B cell (primary cell): ENCODE data around the gene DNAH6. TPM values are rescaled to one million over a fixed set of nuclear protein-coding genes. Genes with fewer than 3 reads are reported as not detected.

Source experiments
- ATAC-seq: fragments of 200-7000 bp; cut with Tn5 transposase; one replicate; pipeline ENCODE4 v1.10.0; 2021; ENCODE audit warnings: low read depth, mild to moderate bottlenecking, moderate number of reproducible peaks, moderate library complexity
- CTCF ChIA-PET: fragments of 350-600 bp; sonication (Branson Sonifier 250); formaldehyde crosslinking; loops from one replicate; lab custom pipeline; 2021; ENCODE audit warnings: antibody characterized with exemption, inconsistent platforms; lab: Charles Lee
- POLR2A ChIA-PET: fragments of 350-600 bp; sonication (Branson Sonifier 250); formaldehyde crosslinking; loops from one replicate; lab custom pipeline; 2021; ENCODE audit warnings: antibody characterized with exemption; lab: Charles Lee
- DNase-seq: peaks from one replicate; pipeline ENCODE4 v3.0.0; 2013
- H2AFZ ChIP-seq: 2 replicates; pipeline ENCODE4 v1.6.1; 2012; ENCODE audit warnings: mild to moderate bottlenecking, low read depth, low read length; ENCODE audit not compliant: insufficient read depth, poor library complexity, severe bottlenecking
- H3K27ac ChIP-seq, 2 donors: 1 replicate in 1 of 2; 2 replicates in 1 of 2; pipeline ENCODE4 v1.5.1; 2012 to 2013; ENCODE audit warnings: low read length in 2 of 2, mild to moderate bottlenecking in 2 of 2, moderate library complexity in 1 of 2
- H3K27me3 ChIP-seq, 4 experiments: fragments of 200-600 bp in 1 of 4; sonication (generic) in 1 of 4; replicated peaks in 1 of 4; 1 replicate in 2 of 4; 2 replicates in 2 of 4; pipeline versions ENCODE4 v1.6.1 to v1.7.0; 2013 to 2016; ENCODE audit warnings: low read length in 3 of 4, mild to moderate bottlenecking in 2 of 4, mixed read lengths in 1 of 4, moderate library complexity in 1 of 4; ENCODE audit not compliant: insufficient read depth in 4 of 4, control insufficient read depth in 3 of 4; ENCODE audit errors: control extremely low read depth in 1 of 4
- H3K36me3 ChIP-seq, 2 experiments: replicated peaks in 1 of 2; 1 replicate in 1 of 2; 2 replicates in 1 of 2; pipeline versions ENCODE4 v1.6.1 to v1.7.1; 2013; ENCODE audit warnings: low read length in 1 of 2; ENCODE audit not compliant: insufficient read depth in 2 of 2, control insufficient read depth in 1 of 2; ENCODE audit errors: control extremely low read depth in 1 of 2, extremely low read depth in 1 of 2
- H3K4me1 ChIP-seq, 2 donors: fragments of 200-600 bp in 1 of 2; sonication (generic) in 1 of 2; 1 replicate in 1 of 2; 2 replicates in 1 of 2; pipeline versions ENCODE4 v1.5.1 to v1.6.1; 2013 to 2017; ENCODE audit warnings: low read length in 2 of 2; ENCODE audit not compliant: control insufficient read depth in 2 of 2, insufficient read depth in 2 of 2
- H3K4me2 ChIP-seq: replicated peaks from 2 replicates; pipeline ENCODE3; 2012; ENCODE audit warnings: mild to moderate bottlenecking, low read depth, low read length; ENCODE audit not compliant: poor library complexity, severe bottlenecking
- H3K4me3 ChIP-seq, 5 experiments: fragments of 200-600 bp in 1 of 5; sonication (generic) in 1 of 5; 1 replicate in 3 of 5; 2 replicates in 2 of 5; pipeline versions ENCODE4 v1.5.1 to v1.7.0; 2011 to 2016; ENCODE audit warnings: low read length in 4 of 5, mild to moderate bottlenecking in 4 of 5, low read depth in 2 of 5, control low read depth in 1 of 5, moderate library complexity in 1 of 5; ENCODE audit not compliant: insufficient read depth in 1 of 5; ENCODE audit errors: control extremely low read depth in 1 of 5, extremely low read depth in 1 of 5
- H3K79me2 ChIP-seq: fragments of 200-600 bp; sonication (generic); one replicate; pipeline ENCODE4 v1.6.0; 2016; ENCODE audit warnings: low read length; ENCODE audit not compliant: control insufficient read depth, insufficient read depth
- H3K9ac ChIP-seq: fragments of 200-600 bp; sonication (generic); 2 replicates; pipeline ENCODE4 v1.6.1; 2017; ENCODE audit warnings: mild to moderate bottlenecking, low read length, moderate library complexity
- H3K9me3 ChIP-seq, 3 donors: one replicate each; pipeline versions ENCODE4 v1.6.1 to v1.7.1; 2013; ENCODE audit warnings: low read length in 2 of 3; ENCODE audit not compliant: control insufficient read depth in 2 of 3, insufficient read depth in 1 of 3; ENCODE audit errors: control extremely low read depth in 1 of 3
- H4K20me1 ChIP-seq: 2 replicates; pipeline ENCODE4 v1.6.0; 2012; ENCODE audit warnings: mild to moderate bottlenecking, low read length; ENCODE audit not compliant: insufficient read depth, control insufficient read depth, poor library complexity, severe bottlenecking
- H3K27ac Mint-ChIP-seq: one replicate; pipeline ENCODE4 v1.8.0; 2021; ENCODE audit warnings: mixed read lengths
- H3K27me3 Mint-ChIP-seq: one replicate; pipeline ENCODE4 v1.8.0; 2021; ENCODE audit warnings: mixed read lengths
- H3K4me1 Mint-ChIP-seq: one replicate; pipeline ENCODE4 v1.8.0; 2021; ENCODE audit warnings: mixed read lengths
- H3K4me3 Mint-ChIP-seq: one replicate; pipeline ENCODE4 v1.8.0; 2021; ENCODE audit warnings: mixed read lengths
- H3K9me3 Mint-ChIP-seq: one replicate; pipeline ENCODE4 v1.8.0; 2022; ENCODE audit warnings: mixed read lengths; ENCODE audit not compliant: insufficient read depth
- EZH2 ChIP-seq: IDR thresholded peaks from 2 replicates; pipeline ENCODE4 v1.6.1; 2012; ENCODE audit warnings: borderline replicate concordance, low read depth, mild to moderate bottlenecking, moderate library complexity, low read length; ENCODE audit not compliant: insufficient read depth, poor library complexity, severe bottlenecking
- WGBS: methylation state at CpG from one replicate; pipeline ENCODE4 v1.1.5; 2013; ENCODE audit warnings: missing lambda C conversion rate; ENCODE audit not compliant: insufficient coverage; 5-methylcytosine and 5-hydroxymethylcytosine counted together
- intact Hi-C: fragments of 100-400 bp; cut with micrococcal nuclease; formaldehyde crosslinking; loops from one replicate; pipeline ENCODE4 v1.10.0; 2022
- polyA plus RNA-seq: library from polyadenylated mRNA; depleted of rRNA; stranded (reverse); fragments of >200 nt; gene quantifications from 2 replicates; pipeline ENCODE4 v1.2.3, GENCODE V29; 2012
- total RNA-seq, 2 donors: library from RNA; stranded (reverse); fragments of 120-200 nt in 1 of 2; gene quantifications; 1 replicate in 1 of 2; 2 replicates in 1 of 2; pipeline versions ENCODE4 v1.2.3 to v1.2.4, GENCODE V29; 2013 to 2022
- TF ChIP-seq, protein P1 (sequence below): fragments of 200-600 bp; IDR thresholded peaks from one replicate; pipeline ENCODE4 v1.8.0; 2022; ENCODE audit warnings: antibody characterized with exemption, mild to moderate bottlenecking

Gene DNAH6
- total and polyA plus RNA-seq, 2 donors (not counting 1 experiment from before 2014, with no cell fraction given): 0.01 to 1.9 TPM

DNA sequence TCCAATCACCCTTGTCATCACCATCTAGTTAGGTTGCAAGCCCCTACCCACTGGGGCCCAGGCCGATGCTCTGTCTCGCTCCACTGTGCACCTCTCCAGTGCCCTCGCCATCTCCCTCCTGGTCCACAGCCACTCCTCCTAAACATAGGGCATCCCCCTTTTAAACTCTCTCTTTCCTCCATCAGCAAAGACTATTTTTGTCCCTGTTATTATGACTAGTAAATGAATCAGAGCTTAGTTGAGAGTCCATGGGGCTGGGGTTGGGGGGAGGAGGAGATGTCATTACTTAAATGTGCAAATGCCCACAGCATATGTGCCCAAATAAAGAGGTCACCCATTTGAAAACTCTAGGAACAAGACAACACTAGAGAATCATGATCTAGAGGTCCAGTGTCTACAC, 197.1 kb downstream of the DNAH6 start:
- no peaks in the 10 kb centered on the region for H3K4me1 Mint-ChIP-seq
- POLR2A ChIA-PET: no interaction called here
- H3K4me3 Mint-ChIP-seq: no peak overlapping the region

DNA sequence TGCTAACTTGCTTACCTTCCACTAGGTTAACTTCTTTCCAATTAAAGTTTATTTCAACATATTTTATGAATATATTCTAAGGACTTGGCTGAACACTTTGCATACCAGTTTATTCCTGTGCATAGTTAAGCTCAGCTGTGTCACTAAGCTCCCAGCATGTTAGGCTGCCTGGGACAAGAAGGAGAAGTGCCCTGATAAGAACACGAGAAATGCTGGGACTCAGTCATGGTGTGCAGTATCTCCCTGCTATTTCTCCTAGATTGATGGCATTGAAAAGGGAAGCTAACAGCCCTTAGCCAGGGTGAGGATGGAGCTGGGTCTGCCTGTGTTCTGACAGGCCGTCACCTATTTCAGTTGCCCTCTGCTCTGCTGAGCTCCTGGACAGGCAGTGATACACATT, 200.3 kb downstream of the DNAH6 start:
- H3K4me1 ChIP-seq: no peaks in the 10 kb centered on the region
- no peak for ATAC-seq
- Mint-ChIP-seq H3K27me3 (peaks cover 4% of the 10 kb centered on the region), H3K4me3 (no peak overlapping the region), H3K27ac (no peak overlapping the region), H3K4me1 (no peaks in the 10 kb centered on the region), H3K9me3 (no peaks in the 10 kb centered on the region)
- POLR2A ChIA-PET: no interaction called here
- peaks cover 0 to 2% (median 0%) of the 10 kb centered on the region in 4 experiments for H3K27me3 ChIP-seq
- CTCF ChIA-PET: no interaction called here
- H3K9me3 ChIP-seq: no peaks in the 10 kb centered on the region
- TF ChIP-seq, protein P1, sequence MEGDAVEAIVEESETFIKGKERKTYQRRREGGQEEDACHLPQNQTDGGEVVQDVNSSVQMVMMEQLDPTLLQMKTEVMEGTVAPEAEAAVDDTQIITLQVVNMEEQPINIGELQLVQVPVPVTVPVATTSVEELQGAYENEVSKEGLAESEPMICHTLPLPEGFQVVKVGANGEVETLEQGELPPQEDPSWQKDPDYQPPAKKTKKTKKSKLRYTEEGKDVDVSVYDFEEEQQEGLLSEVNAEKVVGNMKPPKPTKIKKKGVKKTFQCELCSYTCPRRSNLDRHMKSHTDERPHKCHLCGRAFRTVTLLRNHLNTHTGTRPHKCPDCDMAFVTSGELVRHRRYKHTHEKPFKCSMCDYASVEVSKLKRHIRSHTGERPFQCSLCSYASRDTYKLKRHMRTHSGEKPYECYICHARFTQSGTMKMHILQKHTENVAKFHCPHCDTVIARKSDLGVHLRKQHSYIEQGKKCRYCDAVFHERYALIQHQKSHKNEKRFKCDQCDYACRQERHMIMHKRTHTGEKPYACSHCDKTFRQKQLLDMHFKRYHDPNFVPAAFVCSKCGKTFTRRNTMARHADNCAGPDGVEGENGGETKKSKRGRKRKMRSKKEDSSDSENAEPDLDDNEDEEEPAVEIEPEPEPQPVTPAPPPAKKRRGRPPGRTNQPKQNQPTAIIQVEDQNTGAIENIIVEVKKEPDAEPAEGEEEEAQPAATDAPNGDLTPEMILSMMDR: no peak
- TF ChIP-seq EZH2: no peak
- WGBS: 46% methylated on average over 2 of the region's 2 CpGs
- no peaks in the 10 kb centered on the region for H4K20me1 ChIP-seq
- H3K4me2 ChIP-seq: no peak overlapping the region
- no peak overlapping the region for H3K27ac ChIP-seq
- H3K4me3 ChIP-seq: no peak overlapping the region
- DNase-seq: no peak
- H3K36me3 ChIP-seq: no peaks in the 10 kb centered on the region
- intact Hi-C loops: no loop called here
- no peaks in the 10 kb centered on the region for H3K79me2 ChIP-seq
- no peak overlapping the region for H3K9ac ChIP-seq
- no peak overlapping the region for H2AFZ ChIP-seq

More for the DNA sequence above, 197.1 kb downstream of the DNAH6 start:
- Histone ChIP-seq H3K9me3 (no peaks in the 10 kb centered on the region), H3K79me2 (no peaks in the 10 kb centered on the region), H4K20me1 (no peaks in the 10 kb centered on the region), H3K27ac (no peak overlapping the region), H3K4me3 (no peak overlapping the region), H3K9ac (no peak overlapping the region), H3K4me1 (no peaks in the 10 kb centered on the region), H3K27me3 (no peaks in the 10 kb centered on the region), H3K36me3 (no peaks in the 10 kb centered on the region), H2AFZ (no peak overlapping the region), H3K4me2 (no peak overlapping the region)
- H3K27ac Mint-ChIP-seq: no peak overlapping the region
- intact Hi-C loops: no loop called here
- H3K27me3 Mint-ChIP-seq: no peaks in the 10 kb centered on the region
- TF ChIP-seq EZH2: no peak
- TF ChIP-seq, protein P1: no peak
- DNase-seq (no peak), ATAC-seq (no peak)
- CTCF ChIA-PET: no interaction called here
- no peaks in the 10 kb centered on the region for H3K9me3 Mint-ChIP-seq
- 80% methylated on average over 2 of the region's 3 CpGs for WGBS
